GM18511 (cell line): ENCODE data around the gene SH2B2.
A peak's percentile ranks its signal among the peaks of the same experiment; 100 is the strongest.
"Not testable (repeated sequence)": the region's sequence is repeated elsewhere in the genome, so short reads cannot be mapped to it uniquely, and the experiment has no call there.

Experiments used
- ATAC-seq: cut with Tn5 transposase; IDR thresholded peaks from one replicate; pipeline ENCODE4 v1.9.1; 2021; ENCODE audit warnings: mild to moderate bottlenecking, moderate library complexity; ENCODE audit not compliant: unreplicated experiment

Gene SH2B2

DNA sequence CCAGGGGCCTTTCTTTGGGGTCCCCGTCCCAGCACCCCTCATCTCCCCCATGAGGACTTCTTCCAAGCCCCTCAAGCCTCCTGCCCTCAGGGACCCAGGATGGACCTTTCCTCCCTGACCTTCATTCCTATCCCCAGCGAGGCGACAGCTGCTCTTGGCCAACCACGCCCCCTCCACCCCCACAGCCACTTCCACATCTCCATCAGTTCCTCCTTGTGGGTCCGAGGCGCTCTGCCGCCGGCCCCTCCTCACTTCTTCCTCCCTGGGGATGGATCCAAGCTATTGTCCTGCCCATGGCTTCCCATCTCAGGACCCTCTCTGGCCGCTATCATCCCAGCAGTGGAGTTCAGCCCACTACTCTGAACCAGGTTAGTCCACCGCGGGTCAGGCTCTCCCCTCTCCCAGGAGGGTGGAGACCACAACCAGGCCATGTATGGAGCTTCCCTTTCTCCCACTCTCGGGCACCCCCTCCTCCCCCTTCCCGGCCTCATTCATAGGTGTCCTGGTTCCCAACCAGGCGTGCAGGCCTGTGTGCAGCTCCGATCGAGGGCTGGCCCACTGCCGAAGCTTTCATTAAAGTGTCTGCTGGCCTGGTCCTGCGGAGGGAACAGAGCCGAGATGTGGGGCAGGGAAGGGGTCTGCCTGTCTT, 1.7 kb upstream of the SH2B2 start:
- no peak for ATAC-seq

DNA sequence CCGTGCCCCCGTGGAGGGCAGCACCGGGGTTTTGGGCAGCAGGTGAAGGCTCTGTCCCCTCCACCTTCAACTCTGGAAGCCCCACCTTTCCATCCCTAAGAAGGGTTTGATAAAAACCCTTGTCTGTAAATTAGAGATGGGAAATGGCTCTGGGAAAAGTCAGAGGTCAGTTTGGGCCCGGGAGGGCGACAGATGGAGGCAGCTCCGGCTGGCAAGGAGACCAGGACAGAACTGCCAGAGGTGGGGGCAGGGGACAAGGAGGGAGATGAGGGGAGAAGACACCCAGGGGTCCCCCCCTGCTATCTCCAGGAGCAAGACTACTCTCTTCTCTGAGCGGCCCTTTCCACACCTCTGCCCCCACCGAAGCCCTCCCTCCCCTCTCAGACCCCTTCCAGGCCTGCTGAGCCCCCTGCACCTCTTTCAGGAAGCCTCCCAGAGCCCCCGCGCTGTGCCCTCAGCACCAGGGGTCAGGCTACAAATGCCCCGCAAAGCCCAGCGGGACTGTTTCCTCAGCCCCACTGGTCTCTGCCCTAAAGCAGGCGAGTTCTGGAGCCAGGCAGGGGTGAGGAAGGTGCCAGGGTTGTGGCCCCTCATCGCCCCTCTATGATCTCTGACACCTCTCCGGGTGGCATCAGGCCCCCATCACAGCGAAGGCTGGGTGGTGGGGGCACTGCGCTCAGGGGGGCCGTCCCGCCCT, 980 bp upstream of the SH2B2 start:
- no peak for ATAC-seq

DNA sequence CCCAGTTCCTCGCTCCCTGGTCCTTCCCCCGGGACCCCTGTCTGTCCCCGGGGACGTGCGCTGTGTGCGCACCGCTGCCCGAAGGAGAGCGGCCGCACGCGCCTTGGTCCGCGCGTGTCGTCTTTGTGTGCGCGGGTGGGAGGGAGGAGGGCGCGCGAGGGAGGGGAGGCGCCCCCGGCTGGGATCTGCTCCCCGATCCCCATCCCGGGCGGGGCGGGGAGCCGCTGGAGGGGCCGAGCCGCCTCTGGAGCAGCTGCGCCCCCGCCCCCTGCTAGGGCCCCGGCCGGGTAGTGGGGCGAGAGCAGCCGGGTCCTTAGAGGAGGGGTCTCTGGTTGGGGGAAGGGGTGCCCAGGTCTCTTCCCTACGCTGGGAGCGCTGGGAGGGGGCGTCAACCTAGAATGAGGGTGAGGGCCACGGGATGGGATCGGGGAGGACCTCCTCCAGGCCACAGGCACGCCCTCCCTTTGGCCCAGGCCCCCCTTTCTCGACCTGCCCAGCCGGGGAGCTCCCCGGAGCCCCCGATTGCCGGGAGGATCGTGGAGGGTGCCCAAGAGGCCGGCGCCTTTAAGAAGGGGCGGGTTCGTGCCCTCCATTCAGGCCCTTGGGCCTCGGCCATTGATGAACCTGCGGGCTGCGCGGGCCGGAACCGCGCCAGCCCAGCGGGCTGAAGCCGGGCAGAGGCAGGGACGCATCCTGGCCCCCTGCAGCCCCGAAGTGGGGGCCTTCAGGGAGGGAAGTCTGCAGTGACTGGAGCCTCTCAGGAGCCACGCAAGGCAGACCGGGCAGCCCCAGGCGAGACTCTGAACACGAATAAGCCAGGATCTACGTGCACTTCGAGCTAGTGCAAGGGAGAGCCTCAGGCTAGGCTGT, 678 bp downstream of the SH2B2 start:
- peak; percentile 21 for ATAC-seq

DNA sequence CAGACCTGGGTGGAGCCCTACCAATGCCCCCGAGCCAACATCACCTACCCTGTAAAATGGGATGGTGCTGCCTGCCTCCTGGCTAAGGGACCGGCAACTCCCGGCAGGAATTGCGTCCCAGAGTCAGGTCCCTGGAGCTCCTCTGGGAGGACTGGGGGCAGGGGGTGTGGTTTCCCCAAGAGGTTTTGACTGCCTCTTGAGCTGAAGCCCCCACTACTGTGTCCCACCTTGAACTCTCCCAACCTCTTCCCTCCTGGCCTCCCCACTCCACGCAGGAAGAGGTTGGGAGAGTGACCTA, 1.3 kb downstream of the SH2B2 start:
- ATAC-seq: no peak

DNA sequence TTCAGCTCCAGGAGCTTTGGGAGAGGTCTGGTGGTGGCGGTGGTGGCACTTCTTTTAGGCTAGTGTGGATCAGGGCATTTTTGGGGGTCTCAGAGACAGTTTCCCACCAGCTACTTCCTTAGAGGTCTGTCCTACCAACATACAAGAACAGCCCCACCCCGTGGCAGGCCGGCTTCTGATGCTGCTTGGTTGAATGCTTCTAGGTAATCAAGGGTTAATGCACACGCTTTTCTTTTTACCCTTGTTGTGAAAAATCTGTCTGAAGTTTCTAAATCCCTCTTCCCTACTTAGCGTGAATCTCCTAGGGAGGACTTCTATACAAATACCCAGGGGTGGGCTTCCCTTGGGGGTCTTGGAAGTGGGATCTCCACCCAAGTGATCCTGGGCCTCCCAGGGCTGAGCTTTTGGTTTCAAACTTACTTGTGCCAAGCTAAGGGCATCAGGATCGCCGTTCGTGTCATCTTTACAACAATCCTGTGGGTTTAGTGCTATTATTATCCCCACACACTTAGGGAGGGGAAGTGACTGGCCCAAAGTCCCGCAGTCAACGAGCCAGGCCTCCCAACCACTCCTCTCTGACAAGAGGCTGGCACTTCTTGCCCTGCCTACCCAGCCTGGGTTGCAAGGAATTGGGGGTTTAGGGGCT, 1.7 kb downstream of the SH2B2 start:
- ATAC-seq: no peak

DNA sequence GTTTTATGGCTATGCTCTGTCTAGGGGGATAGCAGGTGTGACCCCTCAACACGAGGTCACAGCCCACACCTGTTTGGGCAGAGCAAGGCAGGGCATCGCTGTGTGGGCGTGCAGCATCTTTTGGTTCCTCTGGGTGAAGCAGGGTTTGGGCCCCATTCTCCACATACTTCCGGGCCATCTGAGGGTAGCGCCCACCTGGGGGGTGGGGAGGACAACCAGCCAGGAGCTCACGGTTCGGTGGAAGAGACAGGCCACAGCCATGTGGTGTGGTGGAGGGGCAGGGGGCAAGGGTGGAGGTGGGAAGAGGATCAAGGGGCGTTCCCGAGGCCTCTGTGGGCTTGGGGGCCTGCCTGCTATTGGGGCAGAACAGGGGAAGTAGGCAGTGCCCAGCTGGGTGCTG, 2.4 kb downstream of the SH2B2 start:
- no peak for ATAC-seq

DNA sequence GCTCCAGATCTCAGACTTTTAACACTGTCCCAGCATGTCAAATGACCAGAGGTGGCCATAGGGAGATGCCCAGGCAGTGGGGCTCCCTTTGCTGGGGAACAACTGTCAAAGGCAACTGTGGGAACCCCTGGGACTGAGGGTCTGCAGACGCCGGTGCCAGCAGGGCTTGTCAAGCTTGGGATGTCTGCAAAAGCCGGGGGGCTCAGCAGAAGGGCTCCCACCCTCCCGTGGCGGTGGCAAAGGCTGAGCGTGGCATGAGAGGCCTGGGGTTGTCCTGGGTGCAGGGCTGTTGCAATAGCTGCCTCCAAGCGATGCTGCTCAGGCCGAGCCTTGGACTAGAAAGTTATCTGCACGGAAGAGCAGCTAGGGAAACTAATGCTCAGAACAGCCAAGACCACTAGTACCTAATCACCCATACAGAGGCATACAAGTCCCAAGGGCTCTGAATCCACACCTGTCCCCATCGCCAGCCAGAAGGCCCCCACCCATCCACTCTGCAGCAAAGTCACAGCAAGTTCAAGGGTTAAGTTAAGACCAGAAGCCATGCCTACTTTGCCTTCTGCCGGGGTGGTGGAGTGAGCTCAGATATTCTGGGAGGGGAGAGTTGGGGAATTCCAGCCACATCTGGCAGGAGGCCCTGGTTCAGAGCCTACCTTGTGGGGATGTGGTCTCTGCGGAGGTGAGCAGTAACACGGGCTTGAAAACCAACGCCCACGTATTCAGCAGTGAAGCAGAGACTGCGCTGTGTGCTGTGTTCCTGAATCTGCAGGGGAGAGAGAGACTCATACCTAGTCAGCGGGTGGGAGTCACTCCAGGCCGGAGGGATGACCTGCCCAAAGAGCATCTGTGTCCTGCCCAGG, 4.6 kb downstream of the SH2B2 start:
- ATAC-seq: peak; percentile 52

DNA sequence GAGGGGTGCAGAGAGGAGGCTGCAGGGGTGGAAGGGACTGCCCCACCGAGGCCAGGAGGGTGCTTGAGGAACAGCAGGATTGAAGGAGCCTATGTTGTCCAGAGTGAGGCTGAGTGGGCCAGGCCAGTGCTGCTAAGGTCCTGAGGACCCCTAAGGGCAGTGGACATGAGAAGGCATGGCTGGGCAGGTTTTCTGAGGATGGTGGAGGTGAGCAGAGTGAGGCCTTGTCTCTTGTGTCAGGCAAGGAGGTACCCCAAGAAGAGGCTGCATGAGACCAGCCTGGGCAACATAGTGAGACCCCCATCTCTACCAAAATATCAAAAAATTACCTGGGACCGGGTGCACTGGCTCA, 5.2 kb downstream of the SH2B2 start:
- ATAC-seq: no peak

DNA sequence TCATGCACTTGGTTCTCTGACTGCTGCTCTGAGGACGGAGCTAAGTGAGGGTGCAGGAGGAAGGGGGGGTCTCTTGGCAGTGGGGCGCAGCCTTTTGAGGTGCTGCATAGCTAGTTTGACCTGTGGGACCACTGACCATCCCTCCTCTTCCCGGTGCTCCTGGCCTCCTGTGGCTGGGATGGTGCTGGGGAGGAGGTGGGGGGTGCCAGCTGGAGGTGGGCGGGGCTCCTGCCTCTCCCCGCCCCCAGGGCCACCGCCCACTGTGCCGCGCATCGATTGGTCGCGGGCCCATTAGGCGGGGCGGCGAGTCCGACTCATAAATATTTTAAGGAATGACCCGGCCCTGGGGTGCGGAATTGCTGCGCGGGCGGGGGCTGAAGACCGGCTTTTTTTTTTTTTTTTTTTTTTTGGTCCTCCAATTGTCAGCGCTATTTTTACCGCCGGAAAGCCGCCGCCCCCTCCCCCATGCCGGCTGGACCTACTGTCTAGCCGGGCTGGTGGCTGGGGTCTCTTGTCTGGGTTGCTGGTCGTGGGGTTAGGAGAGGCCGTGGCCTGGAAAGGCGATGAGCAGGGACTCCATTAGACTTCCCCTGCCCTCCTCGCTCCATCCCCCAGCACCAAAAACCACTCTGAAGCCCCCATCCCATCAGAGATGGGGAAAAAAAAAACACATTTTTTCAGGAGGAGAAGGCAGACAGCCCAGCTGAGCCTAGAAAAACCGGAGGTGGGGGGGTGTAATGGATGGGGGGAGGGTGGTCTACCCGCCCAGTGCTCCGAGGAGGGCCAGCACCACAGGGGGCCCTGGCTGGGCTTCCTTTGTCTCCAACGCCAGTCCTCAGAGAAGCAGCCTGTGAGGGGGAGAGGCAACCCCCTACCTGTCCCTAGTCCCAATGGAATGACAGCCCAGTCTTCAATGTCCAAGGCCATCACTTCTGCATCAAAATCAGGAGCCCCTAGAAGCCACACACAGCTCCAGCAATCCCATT, 6.4 kb downstream of the SH2B2 start:
- no peak for ATAC-seq

DNA sequence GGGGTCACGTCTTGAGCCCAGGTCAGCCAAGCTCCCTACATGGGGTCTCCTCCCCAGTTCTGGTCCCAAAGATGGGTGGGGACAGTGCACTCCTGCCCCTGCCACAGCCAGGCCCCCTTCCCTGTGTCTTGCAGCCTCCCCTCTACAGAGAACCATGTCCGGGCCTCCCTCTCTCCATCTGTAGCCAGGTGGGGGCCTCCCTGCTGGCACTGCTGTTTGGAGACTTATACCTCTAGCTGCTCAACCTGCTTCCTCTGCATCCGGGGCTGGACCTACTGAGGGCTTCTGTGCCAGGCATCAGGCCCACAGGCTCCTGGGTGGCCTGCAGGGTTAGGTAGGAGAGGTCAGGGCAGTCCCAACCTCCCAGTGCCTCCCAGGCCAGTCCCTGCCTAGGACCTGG, 7.9 kb downstream of the SH2B2 start:
- ATAC-seq: no peak

DNA sequence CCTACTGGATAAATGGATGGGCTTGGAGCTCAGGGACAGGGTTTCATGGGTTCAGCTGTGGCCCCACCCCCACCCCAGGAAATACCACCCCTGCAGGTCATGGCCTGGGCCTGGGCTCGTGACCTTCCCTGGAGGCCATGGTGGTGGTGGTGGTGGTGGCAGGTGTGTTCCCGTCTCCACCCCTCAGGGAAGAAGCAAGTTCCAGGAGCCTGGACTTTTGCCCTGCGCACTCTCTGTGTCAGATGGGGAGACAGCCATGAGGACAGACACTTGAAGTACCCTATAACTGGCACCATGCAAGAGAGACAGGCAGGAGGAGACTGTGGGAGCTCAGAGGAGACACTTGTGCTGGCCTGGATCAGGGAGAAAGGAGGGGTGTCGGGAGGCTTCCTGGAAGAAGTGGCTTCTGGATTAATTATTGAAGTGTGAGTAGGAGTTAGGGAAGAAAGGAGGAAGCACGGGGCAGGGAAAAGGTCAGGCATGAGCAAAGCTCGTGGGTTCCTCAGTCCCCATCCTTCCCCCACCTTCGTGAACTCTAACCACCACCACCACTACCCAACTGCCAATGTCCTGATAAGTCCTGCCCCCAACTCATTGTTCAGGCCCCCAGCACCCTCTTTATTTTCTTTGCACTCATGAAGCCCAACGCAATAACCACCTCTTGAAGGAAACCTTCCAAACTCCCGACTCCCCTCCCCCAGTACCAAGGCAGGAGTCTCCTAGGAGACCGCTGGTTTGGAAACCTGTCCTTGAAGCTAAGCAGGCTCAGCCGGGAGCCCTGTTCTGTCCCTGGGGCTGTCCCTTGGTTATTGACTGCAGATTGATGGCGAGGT, 8.9 kb downstream of the SH2B2 start:
- ATAC-seq: no peak

DNA sequence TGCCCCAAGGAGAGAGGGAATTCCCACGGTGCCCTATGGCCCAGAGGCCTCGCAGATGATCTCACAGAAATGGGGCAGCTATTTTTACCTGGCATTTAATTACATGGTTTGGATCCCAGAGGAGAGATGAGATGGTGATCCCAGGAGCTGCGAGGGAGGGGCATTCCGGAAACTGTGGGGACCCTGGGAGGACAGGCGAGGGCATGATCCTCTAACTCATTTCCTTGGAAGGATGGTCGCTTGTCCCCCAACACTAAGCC, 9.4 kb downstream of the SH2B2 start:
- no peak for ATAC-seq

DNA sequence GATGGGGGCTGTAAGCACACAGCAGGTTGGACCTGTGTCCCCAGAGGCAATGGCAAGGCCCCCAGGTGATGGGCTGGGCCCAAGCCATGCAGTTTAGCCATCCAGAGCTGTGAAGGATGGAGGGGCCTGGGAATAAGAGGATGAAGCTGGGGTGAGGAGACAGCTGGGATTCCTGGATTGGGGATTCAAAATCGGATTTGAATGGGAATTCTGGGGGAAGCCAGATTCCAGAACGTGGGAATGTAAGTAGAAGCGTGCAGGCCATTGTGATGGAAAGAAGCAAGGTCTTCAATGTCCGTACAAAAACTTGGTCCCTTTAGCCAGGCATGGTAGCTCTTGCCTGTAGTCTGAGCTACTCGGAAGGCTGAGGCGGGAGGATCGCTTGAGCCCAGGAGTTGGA, 9.8 kb downstream of the SH2B2 start:
- no peak for ATAC-seq

DNA sequence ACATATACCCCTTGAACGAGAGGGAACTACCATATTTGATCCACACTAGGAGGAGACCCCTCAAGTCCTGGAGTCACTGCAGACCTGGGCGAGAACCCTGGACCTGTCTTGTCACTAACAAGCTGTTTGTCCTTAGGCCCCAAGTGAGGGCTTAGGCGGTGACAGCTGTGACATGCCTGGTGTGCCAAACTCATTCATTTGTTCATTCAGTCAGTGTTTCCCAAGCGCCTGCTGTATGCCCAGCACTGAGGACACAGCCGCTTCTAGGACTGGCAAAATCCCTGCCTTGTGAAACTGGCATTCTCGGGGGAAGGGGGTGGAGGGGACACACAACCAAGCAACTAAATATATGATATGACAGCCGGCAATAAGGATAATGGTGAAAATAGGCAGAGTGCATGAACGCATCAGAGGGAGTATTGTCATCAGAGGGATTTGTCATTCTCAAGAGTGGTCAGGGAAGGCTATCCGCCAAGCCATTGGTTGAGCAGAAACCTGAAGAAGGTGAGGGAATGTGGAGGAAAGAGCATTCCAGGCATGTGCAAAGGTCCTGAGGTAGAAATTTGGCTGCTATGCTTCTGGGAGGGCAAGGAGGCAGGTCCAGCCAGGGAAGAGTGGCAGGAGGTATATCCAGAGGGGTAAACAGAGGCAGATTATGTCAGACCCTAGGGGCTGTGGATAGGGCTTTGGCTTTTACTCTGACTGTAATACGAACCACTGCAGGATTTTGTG, 11.0 kb downstream of the SH2B2 start:
- no peak for ATAC-seq

DNA sequence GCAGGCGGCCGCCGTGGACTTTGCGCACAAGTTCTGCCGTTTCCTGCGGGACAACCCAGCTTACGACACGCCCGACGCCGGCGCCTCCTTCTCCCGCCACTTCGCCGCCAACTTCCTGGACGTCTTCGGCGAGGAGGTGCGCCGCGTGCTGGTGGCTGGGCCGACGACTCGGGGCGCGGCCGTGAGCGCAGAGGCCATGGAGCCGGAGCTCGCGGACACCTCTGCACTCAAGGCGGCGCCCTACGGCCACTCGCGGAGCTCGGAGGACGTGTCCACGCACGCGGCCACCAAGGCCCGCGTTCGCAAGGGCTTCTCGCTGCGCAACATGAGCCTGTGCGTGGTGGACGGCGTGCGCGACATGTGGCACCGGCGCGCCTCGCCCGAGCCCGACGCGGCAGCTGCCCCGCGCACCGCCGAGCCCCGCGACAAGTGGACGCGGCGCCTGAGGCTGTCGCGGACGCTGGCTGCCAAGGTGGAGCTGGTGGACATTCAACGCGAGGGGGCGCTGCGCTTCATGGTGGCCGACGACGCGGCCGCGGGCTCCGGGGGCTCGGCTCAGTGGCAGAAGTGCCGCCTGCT, 14.1 kb downstream of the SH2B2 start:
- ATAC-seq: no peak

DNA sequence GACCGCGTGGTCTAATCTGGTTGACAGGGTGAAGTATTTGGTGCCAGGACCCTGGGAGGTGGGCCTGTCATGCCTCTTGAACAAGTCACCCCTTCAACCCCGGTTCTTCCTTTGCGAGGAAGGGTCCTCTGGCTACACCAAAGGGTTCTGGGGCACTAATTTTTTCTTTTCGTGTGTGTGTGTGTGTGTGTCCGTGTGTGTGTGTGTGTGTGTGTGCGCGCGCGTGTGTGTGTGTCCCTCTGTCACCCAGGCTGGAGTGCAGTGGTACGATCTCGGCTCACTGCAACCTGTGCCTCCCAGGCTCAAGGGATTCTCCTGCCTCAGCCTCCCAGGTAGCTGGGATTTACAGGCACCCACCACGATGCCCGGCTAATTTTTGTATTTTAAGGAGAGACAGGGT, 14.7 kb downstream of the SH2B2 start:
- not testable (repeated sequence) for ATAC-seq

DNA sequence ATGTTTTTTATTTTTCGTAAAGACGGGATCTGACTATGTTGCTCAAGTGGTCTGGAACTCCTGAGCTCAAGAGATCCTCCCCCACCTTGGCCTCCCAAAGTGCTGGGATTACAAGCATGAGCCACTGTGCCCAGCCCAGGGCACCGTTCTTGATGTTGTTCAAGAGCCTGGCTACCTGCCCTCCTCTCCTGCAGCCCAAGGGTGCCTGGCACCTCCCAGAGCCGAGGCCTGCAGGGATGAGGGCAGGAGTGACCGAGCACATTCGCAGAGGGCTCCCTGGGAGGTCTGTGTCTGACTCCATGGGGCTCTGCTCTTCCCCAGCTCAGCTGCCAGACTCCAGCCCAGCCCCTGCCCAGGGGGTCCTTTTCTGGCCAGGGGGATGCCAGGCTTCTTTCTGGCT, 15.4 kb downstream of the SH2B2 start:
- no peak for ATAC-seq
